ENCODE measurements around the gene ROR1.

Gene ROR1

DNA sequence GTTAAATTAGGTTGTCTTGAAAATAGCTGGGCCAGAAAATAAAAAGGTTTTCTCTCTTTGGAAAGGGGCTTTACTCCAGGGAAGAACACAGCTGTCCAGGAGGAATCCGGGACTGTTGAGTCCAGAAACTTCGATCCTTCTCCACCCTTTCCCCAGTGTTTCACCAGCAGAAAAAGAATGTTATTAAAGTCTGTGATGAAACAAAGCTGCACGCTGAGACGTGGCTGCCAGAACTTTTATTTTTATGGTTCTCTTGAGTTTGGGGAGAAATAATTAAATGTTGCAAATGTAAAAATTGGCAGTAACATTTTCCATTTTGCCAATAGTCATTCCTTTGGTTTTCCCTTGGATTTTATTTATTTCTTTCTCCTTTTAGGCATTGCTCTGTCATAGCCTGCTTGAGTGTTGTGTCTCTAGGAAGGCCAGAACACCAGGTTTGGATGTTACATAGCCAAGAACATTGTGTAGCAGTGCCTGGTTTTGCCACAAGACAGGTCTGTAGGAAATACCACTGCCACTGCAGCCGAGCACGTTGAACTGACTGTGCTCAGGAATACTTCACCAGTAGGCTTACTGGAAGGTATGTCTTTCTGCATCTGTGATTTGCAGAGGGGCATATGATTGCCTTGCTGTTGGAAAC lies 87.4 kb downstream of the ROR1 start:
- DNase-seq (ENCODE audit: low read depth in 1 of 2, low spot score in 1 of 2) = no peak
- no peak for TF ChIP-seq JUND (IDR thresholded peaks at IDR 0.05; ENCODE audit: low read depth)
- in situ Hi-C loops (cut with HindIII; ENCODE audit: low pct_unique_long_range_greater_than_20kb, low sequenced_read_pairs) = no loop called here

GRCh38 chr1:63863145-63863544 lies 89.3 kb downstream of the ROR1 start:
- no peak for DNase-seq (ENCODE audit: low read depth in 1 of 2, low spot score in 1 of 2)
- TF ChIP-seq JUND (IDR thresholded peaks at IDR 0.05; ENCODE audit: low read depth) = no peak
- in situ Hi-C loops (cut with HindIII; ENCODE audit: low pct_unique_long_range_greater_than_20kb, low sequenced_read_pairs) = no loop called here

DNA sequence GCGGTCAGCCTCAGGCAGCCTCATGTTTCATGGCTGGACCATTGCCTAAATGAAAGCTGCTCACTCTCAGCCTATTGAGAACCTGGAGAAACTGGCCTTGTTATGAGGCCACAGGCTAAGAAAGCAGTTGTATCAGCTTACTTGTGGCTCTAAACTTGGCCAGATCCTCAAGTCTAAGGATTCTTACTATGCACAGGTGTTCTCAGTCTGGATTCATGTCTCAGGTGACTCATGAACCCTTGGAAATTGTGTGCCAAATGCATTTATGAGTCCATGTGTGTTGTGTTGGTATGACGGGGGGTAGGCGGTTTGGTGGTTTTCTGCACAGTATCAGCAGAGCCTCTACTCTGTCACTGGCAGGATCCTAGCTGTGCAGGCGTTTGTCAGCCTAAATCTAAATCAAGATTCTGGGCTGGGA lies 90.4 kb downstream of the ROR1 start:
- in situ Hi-C loops (cut with HindIII; ENCODE audit: low pct_unique_long_range_greater_than_20kb, low sequenced_read_pairs) = no loop called here
- no peak for DNase-seq (ENCODE audit: low read depth in 1 of 2, low spot score in 1 of 2)
- TF ChIP-seq JUND (IDR thresholded peaks at IDR 0.05; ENCODE audit: low read depth) = no peak

DNA sequence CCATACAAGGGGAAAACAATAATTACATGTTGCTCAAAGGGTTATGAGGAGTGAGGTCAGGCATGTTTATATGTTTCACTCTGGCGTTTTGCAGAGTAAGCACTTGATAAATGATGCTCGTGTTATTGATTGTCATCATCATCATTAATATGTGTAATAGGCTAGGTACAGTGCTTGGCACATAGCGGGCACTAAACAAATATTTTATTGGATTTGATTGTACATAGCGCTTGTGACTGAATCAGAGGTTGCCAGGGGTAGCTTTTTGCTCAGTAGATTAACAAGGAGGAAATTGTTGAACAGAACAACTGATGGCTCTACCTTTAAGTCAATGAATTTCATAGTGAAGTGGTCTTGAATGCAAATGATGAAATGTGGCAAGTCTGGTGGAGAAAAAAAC lies 91.7 kb downstream of the ROR1 start:
- no peak for DNase-seq (ENCODE audit: low read depth in 1 of 2, low spot score in 1 of 2)
- in situ Hi-C loops (cut with HindIII; ENCODE audit: low pct_unique_long_range_greater_than_20kb, low sequenced_read_pairs) = no loop called here
- TF ChIP-seq JUND (IDR thresholded peaks at IDR 0.05; ENCODE audit: low read depth) = no peak

GRCh38 chr1:63866084-63866483 lies 92.3 kb downstream of the ROR1 start:
- in situ Hi-C loops (cut with HindIII; ENCODE audit: low pct_unique_long_range_greater_than_20kb, low sequenced_read_pairs) = no loop called here
- no peak for DNase-seq (ENCODE audit: low read depth in 1 of 2, low spot score in 1 of 2)
- no peak for TF ChIP-seq JUND (IDR thresholded peaks at IDR 0.05; ENCODE audit: low read depth)

- DNase-seq (ENCODE audit: low read depth in 1 of 2, low spot score in 1 of 2) = no peak
- no peak for TF ChIP-seq JUND (IDR thresholded peaks at IDR 0.05; ENCODE audit: low read depth)
- in situ Hi-C loops (cut with HindIII; ENCODE audit: low pct_unique_long_range_greater_than_20kb, low sequenced_read_pairs) = no loop called here
Measured at GRCh38 chr1:63867429-63868176, 93.8 kb downstream of the ROR1 start.

GRCh38 chr1:63868268-63868781 lies 94.5 kb downstream of the ROR1 start:
- DNase-seq (ENCODE audit: low read depth in 1 of 2, low spot score in 1 of 2) = no peak
- in situ Hi-C loops (cut with HindIII; ENCODE audit: low pct_unique_long_range_greater_than_20kb, low sequenced_read_pairs) = no loop called here
- TF ChIP-seq JUND (IDR thresholded peaks at IDR 0.05; ENCODE audit: low read depth) = no peak

DNA sequence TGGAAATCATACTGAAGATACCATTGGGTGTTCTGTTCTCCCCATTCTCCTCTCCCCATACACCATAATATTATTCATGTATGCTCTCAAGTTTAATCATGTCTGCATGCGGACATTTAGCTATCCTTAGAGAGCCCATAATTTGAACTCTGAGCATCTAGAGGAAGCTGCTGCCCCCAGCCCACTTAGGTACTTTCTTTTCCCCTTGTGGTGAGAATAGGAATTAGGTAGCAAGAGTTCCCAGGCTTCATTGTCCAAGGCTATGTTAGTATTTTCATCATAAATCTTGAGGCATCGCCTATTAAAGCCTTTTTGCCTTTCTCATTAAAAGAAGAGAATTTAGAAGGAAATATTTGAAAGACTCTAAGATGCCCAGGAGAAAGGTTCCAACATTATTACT lies 96.3 kb downstream of the ROR1 start:
- in situ Hi-C loops (cut with HindIII; ENCODE audit: low pct_unique_long_range_greater_than_20kb, low sequenced_read_pairs) = no loop called here
- no peak for TF ChIP-seq JUND (IDR thresholded peaks at IDR 0.05; ENCODE audit: low read depth)
- no peak for DNase-seq (ENCODE audit: low read depth in 1 of 2, low spot score in 1 of 2)

DNA sequence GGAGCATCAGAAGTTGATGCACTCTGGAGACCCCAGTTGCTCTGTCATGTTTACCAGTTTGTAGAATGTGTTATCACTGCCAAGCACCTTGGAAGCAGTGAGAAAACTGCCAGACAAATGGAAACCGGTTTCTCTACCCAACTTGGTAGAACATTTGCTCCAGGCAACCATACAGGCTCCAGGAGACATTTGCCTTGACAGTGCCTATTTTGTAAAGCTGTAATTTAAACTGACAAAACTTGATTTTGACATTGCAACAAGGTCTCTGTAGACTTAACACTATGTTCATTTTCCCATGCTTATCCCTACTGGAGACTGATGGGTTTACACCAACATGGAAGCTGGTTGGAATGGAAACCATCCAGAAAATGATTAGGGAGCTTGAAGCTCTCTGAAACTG lies 97.6 kb downstream of the ROR1 start:
- in situ Hi-C loops (cut with HindIII; ENCODE audit: low pct_unique_long_range_greater_than_20kb, low sequenced_read_pairs) = no loop called here
- TF ChIP-seq JUND (IDR thresholded peaks at IDR 0.05; ENCODE audit: low read depth) = no peak
- no peak for DNase-seq (ENCODE audit: low read depth in 1 of 2, low spot score in 1 of 2)

DNA sequence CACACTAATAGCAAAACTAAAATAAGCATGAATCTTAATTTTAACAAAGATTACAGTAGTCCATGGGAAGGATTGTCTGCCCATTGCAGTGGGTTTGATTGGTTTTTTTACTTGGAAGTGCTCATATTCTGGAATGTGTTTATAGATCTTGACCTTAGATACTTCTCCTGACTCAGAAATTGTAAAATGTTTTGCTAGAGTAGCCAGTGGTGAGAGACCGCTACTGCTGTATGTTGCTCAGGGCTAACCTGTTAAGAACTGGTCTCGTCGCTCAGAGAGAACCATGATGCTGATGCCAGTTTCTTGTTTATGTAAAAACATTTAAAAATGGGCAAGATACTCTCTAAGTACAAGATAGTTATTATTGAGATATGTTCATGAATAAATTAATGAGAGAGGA lies 99.9 kb downstream of the ROR1 start:
- in situ Hi-C loops (cut with HindIII; ENCODE audit: low pct_unique_long_range_greater_than_20kb, low sequenced_read_pairs) = no loop called here
- DNase-seq (ENCODE audit: low read depth in 1 of 2, low spot score in 1 of 2) = no peak
- no peak for TF ChIP-seq JUND (IDR thresholded peaks at IDR 0.05; ENCODE audit: low read depth)

GRCh38 chr1:63874278-63874880 lies 100.6 kb downstream of the ROR1 start:
- in situ Hi-C loops (cut with HindIII; ENCODE audit: low pct_unique_long_range_greater_than_20kb, low sequenced_read_pairs) = no loop called here
- no peak for TF ChIP-seq JUND (IDR thresholded peaks at IDR 0.05; ENCODE audit: low read depth)
- no peak for DNase-seq (ENCODE audit: low read depth in 1 of 2, low spot score in 1 of 2)

- in situ Hi-C loops (cut with HindIII; ENCODE audit: low pct_unique_long_range_greater_than_20kb, low sequenced_read_pairs) = no loop called here
- no peak for DNase-seq (ENCODE audit: low read depth in 1 of 2, low spot score in 1 of 2)
- TF ChIP-seq JUND (IDR thresholded peaks at IDR 0.05; ENCODE audit: low read depth) = no peak
Measured at GRCh38 chr1:63875636-63876035, 101.8 kb downstream of the ROR1 start.
